SIG-M5 treated with dmso at 0.1 percent for 504 hours (cell line): Measurements from ENCODE around the gene TAF3.
"Not testable (repeated sequence)": the region's sequence is repeated elsewhere in the genome, so short reads cannot be mapped to it uniquely, and the experiment has no call there.

Experiments
- DNase-seq: peaks from one replicate; lab custom pipeline; 2025; ENCODE audit not compliant: unreplicated experiment; lab: John Stamatoyannopoulos, UW

The TAF3 gene

DNA sequence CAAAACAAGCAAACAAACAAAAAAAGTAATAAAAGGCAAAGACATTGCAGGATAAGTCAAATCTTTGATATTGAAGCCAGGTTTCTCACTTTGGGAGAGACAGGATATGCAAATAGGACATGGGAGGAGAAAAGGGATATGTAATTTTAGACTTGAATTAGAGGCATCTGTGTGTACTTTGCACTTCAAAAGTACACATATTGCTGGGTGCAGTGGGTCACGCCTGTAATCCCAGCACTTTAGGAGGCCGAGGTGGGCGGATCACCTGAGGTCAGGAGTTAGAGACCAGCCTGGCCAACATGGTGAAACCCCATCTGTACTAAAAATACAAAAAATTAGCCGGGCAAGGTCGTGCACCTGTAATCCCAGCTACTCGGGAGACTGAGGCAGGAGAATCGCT is 6.6 kb upstream of the TAF3 start:
- DNase-seq = not testable (repeated sequence)

DNA sequence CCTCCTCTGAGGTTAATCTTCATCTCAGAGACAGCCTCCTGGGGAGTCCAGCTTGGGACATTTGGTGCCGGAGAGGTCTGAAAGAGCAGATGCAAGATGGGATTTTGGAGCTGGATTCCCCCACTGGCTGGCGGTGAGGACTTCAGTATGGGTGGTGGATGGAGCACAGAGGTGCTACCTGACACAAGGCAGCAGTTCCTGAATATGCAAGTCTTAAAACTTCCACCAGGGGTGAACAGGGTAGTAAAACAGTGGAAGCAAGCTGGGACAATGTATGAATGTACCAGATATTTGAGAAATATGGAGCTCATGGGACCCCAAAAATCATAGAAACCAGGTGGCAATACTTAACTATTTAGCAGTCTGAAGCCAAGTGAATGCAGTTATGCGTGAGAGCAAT is 4.8 kb upstream of the TAF3 start:
- no peak for DNase-seq

DNA sequence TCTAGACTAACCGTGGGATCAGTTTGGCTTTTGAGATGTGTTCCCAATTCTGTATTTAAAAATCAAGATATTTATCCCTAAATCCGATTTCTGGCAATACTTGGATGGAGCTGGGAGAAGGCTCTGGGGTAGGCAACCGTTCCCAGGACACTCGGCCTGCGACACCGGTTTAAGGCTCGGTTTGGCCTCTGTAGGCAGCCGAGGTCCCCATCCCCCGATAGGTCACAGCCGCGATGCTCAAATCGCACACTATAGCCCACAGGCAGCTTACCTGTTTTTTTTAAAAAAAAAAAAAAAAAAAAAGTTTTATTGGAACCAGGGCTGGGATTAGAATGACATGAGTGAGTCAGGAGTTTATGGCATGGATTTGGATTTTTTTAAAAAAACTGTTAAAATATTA is 729 bp upstream of the TAF3 start:
- DNase-seq = no peak

DNA sequence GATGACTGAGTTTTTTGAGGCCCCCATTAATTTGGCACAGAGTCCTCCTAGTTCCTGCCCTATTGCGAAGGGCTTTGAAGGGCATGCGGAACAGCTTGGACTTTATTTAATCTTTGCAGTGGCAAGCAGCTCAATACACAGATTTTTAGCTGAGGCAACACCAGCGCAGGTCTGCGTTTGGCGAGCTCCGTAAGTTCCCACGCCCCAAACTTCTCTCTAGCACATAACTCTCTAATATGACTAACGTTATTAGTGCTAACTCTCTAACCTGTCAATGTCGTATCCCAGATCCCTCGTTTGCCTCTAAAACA is 366 bp upstream of the TAF3 start:
- no peak for DNase-seq

DNA sequence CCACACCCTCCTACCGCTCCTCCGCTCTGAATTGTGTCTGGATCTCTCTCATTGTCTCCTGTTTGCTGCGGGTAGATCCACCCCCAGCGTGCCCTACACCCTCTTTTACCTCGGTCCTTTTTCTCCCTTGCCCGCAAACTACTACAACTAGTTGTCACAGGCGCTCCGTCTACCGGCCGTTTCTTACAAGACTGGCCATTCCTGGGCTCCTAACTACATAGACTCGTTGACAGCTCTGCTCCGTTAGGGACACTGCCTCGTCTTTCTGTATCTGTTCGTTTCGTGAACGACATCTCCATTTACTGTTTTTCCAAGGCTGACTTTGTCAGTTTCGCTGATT is 786 bp downstream of the TAF3 start:
- peak; percentile 68 for DNase-seq

DNA sequence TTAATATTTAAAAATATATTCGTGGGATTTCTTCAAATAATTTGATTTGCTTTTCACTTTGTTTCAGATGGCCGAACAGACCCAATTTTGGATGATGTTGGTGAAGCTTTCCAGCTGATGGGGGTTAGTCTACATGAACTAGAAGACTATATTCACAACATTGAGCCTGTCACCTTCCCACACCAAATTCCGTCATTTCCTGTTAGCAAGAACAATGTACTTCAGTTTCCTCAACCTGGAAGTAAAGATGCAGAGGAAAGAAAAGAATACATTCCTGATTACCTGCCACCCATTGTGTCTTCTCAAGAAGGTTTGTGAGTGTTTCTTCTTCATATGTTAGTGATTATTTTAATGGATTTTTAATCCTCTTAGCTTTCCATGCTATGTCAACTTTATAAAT is 5.9 kb downstream of the TAF3 start:
- DNase-seq = no peak

DNA sequence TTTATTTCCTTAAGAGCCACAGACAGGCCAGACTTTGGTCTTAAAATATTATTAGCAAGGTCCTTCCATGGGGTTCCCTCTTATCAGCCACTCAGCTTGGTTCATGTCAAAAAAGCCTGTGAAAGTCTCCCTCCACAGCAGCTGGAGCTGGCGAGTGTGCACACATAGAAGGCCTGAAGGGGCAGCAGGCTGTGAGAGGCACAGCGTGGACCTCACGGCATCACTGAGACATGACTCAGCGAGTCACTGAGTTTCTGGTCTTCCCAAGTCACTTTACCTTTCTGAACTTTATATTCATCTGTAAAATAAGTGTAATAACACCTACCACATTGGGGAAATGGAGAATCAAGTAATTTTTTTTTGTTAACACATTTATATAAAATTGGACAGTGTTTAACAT is 8.7 kb downstream of the TAF3 start:
- DNase-seq = no peak

DNA sequence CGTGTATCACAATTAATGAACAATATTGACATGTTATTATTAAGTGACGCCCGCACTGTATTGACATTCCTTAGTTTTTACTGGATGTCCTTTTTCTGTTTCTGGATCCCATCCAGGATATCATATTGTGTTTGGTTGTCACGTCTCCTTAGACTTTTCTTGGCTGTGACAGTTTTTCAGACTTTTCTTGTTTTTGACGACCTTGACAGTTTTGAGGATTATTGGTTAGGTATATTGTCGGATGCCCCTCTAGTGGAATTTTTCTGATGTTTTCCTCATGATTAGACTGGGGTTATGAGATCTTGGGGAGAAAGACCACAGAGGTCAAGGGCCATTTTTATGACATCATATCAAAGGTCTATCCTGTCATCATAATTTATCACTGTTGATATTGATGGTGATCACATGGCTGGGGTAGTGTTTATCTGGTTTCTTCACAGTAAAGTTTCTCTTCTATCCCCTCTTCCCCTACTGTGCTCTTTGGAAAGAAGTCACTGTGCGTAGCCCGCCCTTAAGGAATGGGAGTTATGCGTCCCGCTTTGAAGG is 11.1 kb downstream of the TAF3 start:
- no peak for DNase-seq

DNA sequence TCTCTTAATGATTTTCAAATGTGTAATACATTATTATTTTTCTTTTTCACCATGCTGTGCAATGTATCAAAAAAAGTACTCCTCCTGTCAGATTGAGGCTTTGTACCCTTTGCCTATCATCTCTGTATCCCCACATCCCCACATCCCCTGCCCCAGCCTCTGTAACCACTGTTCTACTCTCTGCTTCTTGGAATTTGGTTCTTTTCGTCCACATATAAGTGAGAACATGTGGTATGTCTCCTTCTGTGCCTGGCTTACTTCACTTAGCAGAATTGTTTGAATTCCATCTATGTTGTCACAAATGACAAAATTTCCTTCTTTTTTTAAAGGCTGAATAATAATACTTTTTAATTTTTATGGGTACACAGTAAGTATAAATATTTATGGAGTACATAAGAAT is 13.8 kb downstream of the TAF3 start:
- no peak for DNase-seq

DNA sequence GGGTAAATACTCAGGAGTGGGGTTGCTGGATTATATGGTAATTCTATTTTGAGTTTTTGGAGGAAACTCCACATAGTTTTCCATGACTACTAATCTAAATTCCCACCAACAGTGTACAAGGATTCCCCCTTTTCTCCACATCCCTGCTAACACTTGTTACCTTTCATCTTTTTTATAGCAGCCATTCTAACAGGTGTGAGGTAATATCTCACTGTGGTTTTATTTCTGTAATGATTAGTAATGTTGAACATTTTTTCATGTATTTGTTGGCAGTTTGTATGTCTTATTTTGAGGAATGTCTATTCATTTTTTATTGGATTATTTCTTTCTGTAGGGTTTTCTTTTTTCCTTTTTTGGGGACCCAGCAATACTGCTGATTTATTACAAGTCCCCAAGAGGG is 14.9 kb downstream of the TAF3 start:
- no peak for DNase-seq

DNA sequence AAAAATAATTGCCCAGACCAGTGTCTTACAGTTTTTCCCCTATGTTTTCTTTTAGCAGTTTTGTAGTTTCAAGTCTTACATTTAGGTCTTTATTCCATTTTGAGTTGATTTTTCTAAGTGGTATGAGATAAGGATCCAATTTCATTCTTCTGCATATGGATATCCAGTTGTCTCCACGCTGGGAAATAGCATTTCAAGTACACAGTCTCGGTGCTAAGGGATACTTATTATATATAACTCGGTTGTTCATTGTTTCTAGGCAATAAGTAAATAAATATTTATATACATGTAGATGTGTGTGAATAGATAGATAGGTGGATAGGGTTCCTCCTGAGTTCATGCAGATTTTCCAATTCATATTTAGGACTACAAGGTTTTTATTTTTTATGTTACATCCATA is 16.0 kb downstream of the TAF3 start:
- DNase-seq = no peak

DNA sequence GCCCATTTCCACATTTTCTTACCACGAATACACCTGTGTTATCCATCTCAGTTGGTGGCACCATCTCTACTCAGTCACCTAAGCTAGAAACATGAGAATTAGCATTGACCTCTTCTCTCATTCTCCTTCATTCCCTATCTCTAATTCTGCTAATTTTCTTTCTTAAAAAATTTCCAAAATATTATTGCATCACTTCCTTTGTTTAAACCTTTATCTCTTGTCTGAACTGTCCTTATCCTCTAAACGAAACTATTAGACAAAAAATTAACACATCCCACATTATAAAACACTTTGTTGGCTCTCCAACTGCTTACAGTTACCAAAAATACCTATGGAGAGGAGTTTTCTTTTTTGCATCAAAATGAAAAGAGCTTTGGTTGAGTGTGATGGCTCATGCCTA is 18.3 kb downstream of the TAF3 start:
- DNase-seq = no peak

DNA sequence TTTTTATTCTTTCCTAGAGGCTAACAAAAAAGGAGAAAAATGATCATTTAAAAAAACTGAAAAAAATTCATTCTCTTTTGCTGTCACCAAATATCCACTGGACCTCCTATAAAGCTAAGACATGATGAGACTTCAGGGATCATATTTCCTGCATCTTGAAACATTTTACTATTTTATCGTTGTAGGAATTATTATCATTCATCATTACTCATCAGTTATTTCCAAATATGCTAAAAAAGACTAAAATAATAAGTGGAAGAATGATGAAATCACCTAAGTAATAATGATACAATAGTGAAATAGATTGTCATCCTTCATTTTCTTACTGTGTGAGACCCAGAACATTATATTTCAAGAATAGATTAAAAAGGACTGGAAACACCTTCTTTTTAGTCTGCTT is 28.3 kb downstream of the TAF3 start:
- no peak for DNase-seq

DNA sequence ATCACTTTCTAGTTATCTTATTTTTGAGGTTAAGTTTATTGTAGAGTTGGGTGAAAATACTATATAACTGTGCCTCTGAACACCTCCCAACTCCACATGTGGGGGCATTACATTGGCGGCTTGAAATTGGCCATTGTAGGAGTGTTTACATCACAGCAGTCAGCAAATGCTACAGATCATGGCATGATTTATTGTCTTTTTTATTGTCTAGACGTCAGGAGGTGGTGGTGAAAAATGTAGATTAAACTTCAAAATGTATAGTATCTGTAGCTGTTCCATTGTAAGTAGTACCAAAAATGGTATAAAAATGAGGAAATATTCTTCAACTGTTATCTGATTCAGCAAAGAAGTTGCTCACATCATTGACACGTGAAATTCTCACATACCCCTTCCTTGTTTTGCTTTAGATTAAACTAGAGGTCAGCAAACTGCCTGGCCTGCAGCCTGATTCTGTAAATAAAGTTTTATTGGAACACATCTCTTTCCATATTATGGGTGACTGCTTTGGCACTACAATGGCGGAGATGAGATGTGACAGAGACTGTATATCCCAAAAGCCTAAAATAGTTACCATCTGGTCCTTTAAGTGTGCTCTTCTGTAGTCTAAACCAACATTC is 35.0 kb downstream of the TAF3 start:
- DNase-seq = no peak

DNA sequence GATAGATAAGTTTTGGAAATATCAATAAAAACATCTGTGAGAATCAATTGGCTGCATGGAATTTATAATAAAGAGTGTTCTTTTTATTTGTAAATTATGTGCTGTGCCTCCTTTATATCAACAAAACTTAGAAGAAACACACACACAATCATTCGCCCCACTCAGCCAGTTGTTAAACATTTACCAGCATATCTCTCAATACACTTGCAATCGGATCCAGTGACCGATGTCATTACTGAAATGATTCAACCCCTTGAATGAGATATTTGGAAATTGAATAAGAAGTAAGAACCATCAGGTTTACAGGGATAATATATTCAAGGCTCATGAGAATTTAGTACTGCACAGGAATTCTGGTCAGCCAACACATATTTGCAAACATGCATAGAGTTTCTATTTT is 35.6 kb downstream of the TAF3 start:
- no peak for DNase-seq

DNA sequence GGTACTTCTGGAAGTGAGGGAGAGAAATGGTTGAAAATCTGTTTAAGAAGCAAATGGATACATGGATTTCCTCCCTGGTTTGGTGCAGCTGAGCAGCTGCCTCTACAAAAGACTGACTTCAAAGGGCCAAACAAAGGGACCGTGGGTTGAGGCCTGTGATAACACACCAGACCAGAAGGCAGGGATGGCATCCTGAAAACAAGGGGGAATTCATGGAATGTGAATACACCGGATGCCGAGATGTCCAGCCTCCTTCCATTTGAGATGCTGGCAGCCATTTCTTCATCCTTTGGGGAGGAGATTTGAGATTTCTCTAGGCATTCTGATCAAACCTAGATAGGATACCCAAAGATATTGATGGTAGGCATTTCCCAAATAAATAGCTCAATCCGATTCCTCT is 36.9 kb downstream of the TAF3 start:
- no peak for DNase-seq

DNA sequence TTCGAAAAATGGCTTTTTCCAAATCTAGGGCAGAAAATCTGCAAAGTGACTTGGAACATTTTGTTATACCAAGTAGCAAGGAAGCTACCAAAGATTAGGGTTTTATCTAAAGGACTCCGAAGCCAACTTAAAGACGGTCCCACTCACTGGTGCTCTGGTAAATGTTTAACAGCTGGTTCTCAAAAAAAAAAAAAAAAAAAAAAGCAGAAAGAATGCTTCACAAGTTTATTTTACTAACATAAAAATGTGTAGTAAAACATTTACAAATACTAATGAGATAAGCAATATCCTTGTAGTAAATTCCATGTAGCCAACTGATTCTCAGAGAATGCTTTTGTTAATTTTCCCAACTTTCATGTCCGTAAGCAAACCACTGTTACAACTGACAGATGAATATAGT is 38.4 kb downstream of the TAF3 start:
- DNase-seq = no peak

DNA sequence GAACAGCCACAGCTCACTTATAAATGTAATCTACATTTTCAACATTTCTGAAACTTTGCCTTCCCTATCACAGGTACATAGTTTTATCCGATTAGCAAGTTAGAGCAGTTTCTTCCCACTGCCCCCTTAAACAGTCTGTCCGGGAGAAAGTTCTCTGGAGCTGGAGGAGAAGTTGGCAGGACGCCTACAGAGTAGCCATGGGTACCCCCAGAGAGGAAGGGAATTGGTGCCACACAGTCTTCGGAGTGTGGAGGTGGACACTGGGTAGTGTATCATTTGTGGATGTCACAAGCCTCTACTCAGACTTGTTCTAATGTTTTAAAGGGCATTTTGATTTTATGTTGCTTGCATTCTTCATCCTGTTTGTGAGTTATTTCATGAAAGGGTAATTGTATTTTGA is 39.0 kb downstream of the TAF3 start:
- no peak for DNase-seq

DNA sequence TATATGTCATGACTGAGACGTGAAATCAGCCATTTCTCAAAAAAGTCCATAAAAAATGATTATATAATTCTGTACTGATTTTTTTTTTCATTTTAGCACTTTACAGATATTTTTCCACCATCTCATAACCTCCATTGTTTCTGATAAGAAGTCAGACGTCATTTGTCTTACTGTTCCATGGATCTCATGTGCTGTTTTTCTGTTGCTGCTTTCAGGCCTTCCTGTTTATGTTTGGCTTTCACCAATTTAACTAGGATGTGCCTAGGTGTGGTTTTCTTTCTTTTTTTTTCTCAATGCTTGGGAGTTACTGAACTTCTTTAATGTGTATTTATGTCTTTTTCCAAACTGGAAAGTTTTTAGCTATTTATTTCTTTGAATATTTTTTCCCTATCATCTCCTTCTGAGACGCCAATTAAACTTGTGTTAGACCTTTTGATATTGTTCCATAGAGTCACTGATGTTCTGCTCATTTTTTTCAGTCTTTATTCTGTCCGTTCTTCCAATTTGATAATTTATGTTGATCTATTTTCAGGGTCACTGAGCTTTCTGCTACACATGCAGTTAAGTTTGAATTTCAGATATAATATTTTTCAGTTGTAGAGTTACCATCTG is 43.3 kb downstream of the TAF3 start:
- no peak for DNase-seq

DNA sequence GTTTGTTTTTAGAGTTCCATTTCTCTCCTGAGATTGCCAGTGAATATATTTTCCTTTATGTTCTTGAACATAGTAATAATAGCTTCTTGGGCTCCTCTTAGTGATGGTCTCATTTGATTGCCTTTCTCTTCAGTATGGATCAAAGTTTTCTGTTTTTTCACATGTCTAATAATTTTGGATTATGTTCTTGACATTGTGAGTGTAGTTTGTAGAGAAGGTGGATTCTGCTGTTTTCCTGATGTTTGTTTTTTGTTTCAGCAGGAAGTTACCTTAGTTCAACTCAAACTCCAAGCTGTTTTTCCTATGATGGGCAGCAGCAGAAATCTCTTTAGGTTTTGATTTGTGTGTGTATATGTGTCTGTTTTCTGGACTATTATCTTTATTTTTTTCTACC is 43.8 kb downstream of the TAF3 start:
- DNase-seq = no peak

DNA sequence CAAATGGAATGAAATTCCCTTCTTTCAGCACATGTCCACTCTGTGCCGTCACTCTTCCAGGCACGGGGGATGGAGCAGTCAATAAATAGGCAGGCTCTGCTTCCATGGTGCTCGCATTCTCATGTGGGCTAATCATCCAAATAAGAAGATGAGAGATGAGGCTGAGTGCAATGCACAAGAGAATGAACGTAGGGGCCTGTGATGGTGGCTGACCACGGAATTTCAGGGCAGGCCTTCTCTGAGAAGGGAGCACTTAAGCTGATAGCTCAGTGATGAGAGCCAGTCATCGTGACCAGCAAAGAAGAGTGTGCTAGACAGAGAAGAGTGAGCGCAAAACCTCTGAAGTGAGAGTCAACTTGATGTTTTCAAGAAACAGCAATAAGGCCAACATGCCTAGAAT is 47.9 kb downstream of the TAF3 start:
- DNase-seq = no peak

DNA sequence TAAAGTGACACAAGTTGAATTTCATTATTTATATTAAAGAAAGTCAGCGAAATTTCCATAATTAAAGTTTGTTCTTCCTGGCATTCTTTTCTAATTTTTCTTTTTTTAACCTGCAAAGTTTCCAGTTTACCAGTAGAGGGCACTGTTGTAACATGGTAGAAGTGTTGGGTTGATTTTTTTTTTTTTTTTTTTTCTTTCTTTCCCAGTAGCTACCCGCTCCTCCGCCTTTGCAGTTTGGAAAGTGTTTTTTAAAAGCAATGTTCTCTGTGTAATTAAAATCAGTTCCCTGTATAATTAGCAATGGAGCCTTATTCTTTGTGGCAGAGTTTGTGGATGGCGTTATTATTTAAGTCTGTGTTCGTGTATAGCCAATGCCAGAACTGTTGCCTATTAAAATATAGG is 53.7 kb downstream of the TAF3 start:
- DNase-seq = peak; percentile 3

DNA sequence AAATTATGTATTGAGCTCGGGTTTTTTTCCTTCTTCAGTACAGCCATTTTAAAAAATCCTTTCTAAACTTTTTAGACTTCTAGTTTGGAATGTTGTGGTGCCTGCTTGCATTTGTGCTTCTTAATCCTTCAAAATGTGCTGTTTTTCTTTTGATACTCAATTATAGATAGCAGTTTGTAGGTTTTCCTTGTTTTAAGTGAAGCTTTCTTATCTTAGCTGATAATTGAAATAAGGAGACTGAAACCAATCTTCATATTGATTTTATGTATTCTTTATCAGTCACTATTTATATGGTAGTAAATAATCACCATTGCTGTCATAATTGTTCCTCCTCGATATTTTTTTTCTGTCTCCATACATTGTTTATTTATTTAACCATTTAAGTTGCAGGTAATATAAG is 56.6 kb downstream of the TAF3 start:
- DNase-seq = no peak
